GM12865 (cell line): Measurements from ENCODE around the gene FAM210A.

Experiments
- DNase-seq: peaks from one replicate; pipeline ENCODE4 v3.0.0; 2010; ENCODE audit warnings: low read depth
- H3K4me3 ChIP-seq: 2 replicates; pipeline ENCODE4 v1.5.1; 2011; ENCODE audit warnings: mild to moderate bottlenecking, low read depth, low read length, control low read depth
- TF ChIP-seq, protein P1 (sequence below): IDR thresholded peaks from 2 replicates; pipeline ENCODE4 v1.5.1; 2011; ENCODE audit warnings: low read length, control low read depth, low read depth, inconsistent platforms; ENCODE audit not compliant: insufficient read depth; ENCODE audit errors: missing control alignments

Gene FAM210A

DNA sequence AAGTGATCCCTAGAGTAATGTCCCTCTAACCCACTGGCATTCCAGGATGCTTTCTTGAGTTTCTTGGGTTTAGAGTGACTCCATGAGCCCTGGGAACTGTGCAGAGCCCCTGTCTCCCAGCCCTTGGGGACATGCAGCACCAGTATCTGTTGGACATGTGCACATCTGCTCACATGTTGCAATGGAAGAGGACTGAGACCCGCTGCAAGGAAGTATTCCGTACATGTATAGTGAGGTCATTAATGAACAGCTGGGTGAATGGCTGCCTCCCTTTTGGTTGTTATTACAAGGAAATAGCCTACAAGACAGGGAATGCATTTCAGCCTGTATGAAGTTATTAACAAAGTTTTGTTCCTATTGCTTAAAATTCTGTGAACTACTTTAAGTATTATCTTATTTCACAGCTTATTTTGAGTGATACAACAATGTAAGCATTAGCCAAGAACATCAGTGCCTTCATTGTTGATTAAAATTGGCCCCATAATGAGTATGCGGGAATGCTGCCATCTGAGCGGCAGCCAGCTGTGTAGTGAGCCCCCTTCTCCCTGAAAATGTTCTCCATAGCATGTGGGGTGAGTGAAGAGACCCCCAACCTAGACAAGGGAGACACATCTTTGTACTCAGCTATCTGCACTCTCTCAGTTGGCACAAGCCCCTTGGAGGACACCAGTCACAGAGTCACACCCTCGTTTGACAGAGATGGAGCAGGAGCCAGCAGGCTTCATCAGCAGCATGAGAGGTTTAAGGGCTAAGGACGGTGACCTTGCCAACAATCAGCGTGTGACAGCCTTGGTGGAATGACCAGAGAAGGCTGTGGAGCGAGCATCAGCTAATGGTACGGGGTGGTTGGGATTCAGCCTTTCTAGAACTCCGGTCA is 87.4 kb downstream of the FAM210A start:
- no peak overlapping the region for H3K4me3 ChIP-seq
- no peak for DNase-seq
- TF ChIP-seq, protein P1, sequence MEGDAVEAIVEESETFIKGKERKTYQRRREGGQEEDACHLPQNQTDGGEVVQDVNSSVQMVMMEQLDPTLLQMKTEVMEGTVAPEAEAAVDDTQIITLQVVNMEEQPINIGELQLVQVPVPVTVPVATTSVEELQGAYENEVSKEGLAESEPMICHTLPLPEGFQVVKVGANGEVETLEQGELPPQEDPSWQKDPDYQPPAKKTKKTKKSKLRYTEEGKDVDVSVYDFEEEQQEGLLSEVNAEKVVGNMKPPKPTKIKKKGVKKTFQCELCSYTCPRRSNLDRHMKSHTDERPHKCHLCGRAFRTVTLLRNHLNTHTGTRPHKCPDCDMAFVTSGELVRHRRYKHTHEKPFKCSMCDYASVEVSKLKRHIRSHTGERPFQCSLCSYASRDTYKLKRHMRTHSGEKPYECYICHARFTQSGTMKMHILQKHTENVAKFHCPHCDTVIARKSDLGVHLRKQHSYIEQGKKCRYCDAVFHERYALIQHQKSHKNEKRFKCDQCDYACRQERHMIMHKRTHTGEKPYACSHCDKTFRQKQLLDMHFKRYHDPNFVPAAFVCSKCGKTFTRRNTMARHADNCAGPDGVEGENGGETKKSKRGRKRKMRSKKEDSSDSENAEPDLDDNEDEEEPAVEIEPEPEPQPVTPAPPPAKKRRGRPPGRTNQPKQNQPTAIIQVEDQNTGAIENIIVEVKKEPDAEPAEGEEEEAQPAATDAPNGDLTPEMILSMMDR = no peak

- TF ChIP-seq, protein P1 = no peak
- DNase-seq = no peak
- H3K4me3 ChIP-seq = no peak overlapping the region
Observed at GRCh38 chr18:13635046-13635445, 91.3 kb downstream of the FAM210A start.

- H3K4me3 ChIP-seq = no peak overlapping the region
- DNase-seq = no peak
- TF ChIP-seq, protein P1 = no peak
Observed at GRCh38 chr18:13633700-13634099, 92.7 kb downstream of the FAM210A start.

DNA sequence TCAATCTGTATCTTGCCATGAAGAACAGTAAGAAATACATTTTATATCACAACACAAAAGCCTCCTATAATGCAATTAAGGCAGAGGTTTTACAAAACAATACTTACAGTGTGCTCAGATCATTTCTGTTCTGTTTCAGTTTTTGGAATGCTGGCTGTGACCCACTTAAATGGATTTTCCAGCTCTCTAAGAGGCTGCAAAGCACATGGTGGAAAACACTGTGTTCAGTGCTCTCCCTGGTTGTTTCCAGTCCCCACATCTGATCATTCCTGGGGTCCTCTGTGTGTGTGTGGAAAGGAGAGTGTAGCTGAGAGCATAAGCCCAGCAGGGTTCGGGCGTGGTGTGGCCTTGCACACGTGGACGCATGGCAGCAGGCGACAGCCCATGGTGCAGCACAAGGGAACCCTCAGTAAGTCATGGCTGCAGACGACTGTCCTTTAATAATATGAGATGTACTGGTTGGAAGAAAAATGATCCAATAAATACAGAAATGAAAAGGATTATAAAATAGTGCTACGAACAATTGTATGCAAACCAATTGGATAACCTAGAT is 95.6 kb downstream of the FAM210A start:
- no peak for DNase-seq
- no peak overlapping the region for H3K4me3 ChIP-seq
- TF ChIP-seq, protein P1 = no peak

- TF ChIP-seq, protein P1 = peak; percentile 75
- peak; percentile 79 for DNase-seq
- H3K4me3 ChIP-seq = no peak overlapping the region
Observed at GRCh38 chr18:13629841-13630715, 96.3 kb downstream of the FAM210A start.

DNA sequence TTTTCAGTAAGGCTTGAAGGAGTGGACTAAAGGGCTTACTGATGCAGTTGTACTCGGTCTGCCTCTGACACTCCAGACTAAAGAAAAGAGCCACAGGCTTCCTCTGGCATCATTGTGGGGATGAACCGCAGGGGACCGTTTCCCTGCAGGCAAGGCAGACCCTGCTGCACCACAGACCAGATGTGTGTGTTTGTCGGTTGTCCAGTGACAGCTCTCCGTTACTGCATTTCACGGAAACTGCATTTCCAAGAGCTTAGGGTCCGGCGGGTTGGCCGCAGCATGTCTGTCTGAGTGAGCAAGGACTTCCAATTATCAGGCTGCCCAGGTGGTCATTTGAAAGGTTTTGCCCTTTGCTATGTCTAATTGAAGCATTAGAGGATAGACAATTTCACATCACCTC is 98.1 kb downstream of the FAM210A start:
- H3K4me3 ChIP-seq = no peak overlapping the region
- DNase-seq = no peak
- TF ChIP-seq, protein P1 = no peak
